D721Med (cell line): ENCODE measurements around the gene HSPA2.

Experiments
- DNase-seq: peaks from one replicate; pipeline ENCODE4 v3.0.0; 2011; ENCODE audit warnings: low spot score; ENCODE audit not compliant: insufficient read length
- FAIRE-seq: peaks from 2 replicates; lab custom pipeline; 2011; peaks lifted over from hg19 to GRCh38; lab: Jason Lieb, UNC
- TF ChIP-seq, protein P1 (sequence below): IDR thresholded peaks from 2 replicates; pipeline ENCODE4 v1.5.1; 2012; ENCODE audit warnings: mild to moderate bottlenecking, control low read depth; ENCODE audit not compliant: insufficient read depth; ENCODE audit errors: missing control alignments

Gene HSPA2

DNA sequence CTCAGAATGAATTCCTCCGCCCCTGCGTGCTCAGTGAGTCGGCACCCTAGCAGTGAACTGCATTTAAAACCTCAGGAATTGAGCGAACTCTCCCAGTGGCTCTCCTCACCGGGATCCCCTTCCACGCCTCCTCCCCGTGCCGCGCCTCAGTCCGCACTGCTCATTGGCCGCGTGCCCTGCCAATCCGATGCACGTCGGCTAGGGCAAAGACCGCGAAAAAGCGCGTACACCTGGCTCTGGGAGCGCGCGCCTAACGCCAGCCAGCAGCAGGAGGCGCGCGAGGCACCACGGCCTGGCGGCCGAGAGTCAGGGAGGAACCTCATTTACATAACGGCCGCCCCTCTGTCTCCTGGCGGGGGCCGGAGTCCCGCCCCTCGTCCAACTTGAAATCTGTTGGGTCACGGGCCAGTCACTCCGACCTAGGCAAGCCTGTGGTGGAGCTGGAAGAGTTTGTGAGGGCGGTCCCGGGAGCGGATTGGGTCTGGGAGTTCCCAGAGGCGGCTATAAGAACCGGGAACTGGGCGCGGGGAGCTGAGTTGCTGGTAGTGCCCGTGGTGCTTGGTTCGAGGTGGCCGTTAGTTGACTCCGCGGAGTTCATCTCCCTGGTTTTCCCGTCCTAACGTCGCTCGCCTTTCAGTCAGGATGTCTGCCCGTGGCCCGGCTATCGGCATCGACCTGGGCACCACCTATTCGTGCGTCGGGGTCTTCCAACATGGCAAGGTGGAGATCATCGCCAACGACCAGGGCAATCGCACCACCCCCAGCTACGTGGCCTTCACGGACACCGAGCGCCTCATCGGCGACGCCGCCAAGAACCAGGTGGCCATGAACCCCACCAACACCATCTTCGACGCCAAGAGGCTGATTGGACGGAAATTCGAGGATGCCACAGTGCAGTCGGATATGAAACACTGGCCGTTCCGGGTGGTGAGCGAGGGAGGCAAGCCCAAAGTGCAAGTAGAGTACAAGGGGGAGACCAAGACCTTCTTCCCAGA is at the start of gene HSPA2:
HSPA2 (plus strand) TSS at position 534 of the 995 bp plus-strand sequence; CDS start at position 643, 109 bp downstream.
- FAIRE-seq: no peak
- TF ChIP-seq, protein P1, sequence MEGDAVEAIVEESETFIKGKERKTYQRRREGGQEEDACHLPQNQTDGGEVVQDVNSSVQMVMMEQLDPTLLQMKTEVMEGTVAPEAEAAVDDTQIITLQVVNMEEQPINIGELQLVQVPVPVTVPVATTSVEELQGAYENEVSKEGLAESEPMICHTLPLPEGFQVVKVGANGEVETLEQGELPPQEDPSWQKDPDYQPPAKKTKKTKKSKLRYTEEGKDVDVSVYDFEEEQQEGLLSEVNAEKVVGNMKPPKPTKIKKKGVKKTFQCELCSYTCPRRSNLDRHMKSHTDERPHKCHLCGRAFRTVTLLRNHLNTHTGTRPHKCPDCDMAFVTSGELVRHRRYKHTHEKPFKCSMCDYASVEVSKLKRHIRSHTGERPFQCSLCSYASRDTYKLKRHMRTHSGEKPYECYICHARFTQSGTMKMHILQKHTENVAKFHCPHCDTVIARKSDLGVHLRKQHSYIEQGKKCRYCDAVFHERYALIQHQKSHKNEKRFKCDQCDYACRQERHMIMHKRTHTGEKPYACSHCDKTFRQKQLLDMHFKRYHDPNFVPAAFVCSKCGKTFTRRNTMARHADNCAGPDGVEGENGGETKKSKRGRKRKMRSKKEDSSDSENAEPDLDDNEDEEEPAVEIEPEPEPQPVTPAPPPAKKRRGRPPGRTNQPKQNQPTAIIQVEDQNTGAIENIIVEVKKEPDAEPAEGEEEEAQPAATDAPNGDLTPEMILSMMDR: no peak
- no peak for DNase-seq

DNA sequence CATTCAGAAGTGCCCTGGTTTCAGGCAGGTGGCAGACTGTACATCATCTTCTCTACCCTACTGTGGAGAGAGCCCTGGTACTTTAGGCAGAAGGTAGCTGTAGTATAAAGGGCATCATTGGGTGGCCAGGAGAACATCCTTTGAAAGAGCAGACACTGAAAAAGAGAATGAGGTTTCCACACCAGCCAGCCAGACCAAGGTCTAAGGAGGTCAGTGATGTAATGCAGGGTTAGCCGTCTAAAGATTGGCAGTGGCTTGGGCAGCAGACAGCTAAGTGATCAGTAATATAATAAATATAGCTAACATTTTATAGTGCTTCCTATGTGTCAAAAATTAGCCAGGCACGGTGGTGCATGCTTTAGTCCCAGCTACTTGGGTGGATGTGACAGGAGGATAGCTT is 48.9 kb upstream of the HSPA2 start:
- FAIRE-seq: no peak
- TF ChIP-seq, protein P1: no peak

DNA sequence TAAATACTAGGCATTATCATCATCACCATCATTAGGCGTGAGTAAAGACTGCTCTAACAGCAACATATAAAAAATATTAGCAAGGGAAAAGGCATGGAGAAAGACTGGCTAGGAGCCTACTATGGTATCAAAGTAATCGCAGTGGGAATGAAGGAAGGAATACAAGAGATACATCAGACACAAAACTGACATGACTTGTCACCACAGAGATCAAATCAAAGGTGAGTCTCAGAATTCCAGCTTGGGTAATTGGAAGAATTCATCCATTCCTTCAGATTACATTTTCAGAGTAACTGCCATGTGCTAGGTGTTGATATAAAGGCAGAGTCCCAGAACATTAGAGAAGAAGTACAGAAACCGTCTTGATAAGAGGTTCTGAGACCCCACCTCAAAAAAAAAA is 47.1 kb upstream of the HSPA2 start:
- TF ChIP-seq, protein P1: no peak
- FAIRE-seq (no peak), DNase-seq (no peak)

More for the DNA sequence above, 48.9 kb upstream of the HSPA2 start:
- DNase-seq: no peak

DNA sequence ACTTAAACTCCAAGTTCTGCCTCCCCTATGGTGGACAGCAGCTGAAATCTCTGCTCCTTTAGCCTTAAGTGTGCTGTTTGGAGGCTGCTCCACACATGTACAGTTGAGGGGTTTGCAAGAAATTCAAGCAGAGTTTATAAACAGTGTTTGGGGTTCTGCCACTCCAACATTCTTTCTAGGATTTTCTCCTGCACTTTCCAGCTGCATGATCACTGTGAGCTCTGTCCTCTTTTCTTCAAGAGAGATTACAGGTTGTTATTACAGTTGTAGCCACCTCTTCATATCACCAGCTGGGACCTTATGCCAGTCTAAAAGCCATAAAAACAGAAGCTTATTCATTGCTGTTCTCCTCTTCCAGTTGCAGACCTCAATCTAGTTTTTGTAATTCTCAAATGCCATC is 45.3 kb upstream of the HSPA2 start:
- DNase-seq: no peak
- FAIRE-seq: no peak

DNA sequence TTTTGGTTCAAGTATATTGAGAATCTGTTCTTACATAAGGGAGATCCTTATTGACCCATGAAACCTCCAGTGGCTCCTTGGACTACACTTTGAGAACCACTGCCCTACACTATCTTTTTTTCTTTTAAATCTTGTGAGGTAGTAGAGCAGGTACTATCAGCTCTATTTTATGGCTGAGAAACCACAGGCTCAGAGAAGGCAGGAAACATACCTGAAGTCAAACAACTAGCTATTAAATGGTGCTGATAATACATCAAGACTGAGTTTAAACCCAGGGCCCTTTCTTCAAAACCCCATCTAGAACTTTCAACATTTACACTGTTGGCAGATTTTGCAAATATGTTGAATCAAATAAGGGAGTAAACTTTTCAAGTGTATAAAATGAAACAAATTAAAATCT is 43.8 kb upstream of the HSPA2 start:
- FAIRE-seq (no peak), DNase-seq (no peak)
- TF ChIP-seq, protein P1: no peak

More for the DNA sequence above, 45.3 kb upstream of the HSPA2 start:
- TF ChIP-seq, protein P1: no peak

DNA sequence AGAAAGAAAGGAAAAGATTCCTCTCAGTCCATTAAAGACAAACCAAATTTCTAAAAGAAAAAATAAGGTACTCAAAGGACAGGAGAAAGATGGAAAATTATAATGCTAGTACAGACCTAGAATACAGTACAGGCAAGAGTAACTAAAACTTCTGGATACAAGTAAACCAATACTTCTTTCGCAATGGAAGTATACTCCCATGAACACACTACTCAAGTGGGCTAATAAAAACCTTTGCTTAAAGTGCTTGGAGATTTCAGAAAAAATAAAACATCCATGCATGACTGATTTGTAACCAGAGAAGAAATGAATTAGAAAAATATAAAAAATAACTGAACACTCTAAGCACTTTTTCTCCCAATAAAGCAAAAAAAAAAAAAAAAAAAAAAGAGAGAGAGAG is 40.5 kb upstream of the HSPA2 start:
- FAIRE-seq (no peak), DNase-seq (no peak)
- TF ChIP-seq, protein P1: no peak
